ENCODE data around the gene DNAH14.
"Not testable (repeated sequence)": the region's sequence is repeated elsewhere in the genome, so short reads cannot be mapped to it uniquely, and the experiment has no call there.

The DNAH14 gene

DNA sequence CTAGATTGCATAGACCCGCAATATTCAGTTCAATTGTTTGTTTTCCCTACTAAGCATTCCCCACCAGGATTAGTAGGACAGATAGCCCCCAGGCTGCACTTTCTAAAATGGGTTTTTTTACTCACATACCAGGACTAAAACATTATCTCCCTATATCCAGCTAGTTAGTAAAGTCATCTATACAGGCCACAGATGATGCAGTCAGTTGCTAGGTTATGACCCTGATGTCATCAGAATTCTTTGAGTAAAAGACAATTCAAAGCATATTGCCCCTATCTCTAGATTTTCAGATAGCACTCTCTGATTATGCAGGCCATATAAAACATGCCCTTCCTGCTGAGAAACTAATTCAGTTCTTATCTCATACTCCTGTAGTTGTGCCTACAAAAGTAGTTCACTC lies 294.8 kb downstream of the DNAH14 start:
- H3K36me3 ChIP-seq (replicated peaks; ENCODE audit: insufficient read depth, low read length) = no peaks in the 10 kb centered on the region
- H3K4me2 ChIP-seq (ENCODE audit: low read depth, low read length) = no peak overlapping the region
- no peaks in the 10 kb centered on the region for H3K27me3 ChIP-seq (replicated peaks; ENCODE audit: insufficient read depth, low read length)
- no peak overlapping the region for H3K27ac ChIP-seq (ENCODE audit: low read length)
- no peak overlapping the region for H2AFZ ChIP-seq (ENCODE audit: low read length)
- H3K4me1 ChIP-seq (ENCODE audit: low read length) = no peaks in the 10 kb centered on the region
- H3K4me3 ChIP-seq (ENCODE audit: low read length) = no peak overlapping the region
- H4K20me1 ChIP-seq (ENCODE audit: insufficient read depth, low read length) = no peaks in the 10 kb centered on the region
- H3K9me3 ChIP-seq (replicated peaks; ENCODE audit: insufficient read depth, low read length) = no peaks in the 10 kb centered on the region
- H3K9ac ChIP-seq (ENCODE audit: low read length) = no peak overlapping the region
- no peak for DNase-seq
- H3F3A ChIP-seq (ENCODE audit: insufficient read depth, low read length) = no peaks in the 10 kb centered on the region
- TF ChIP-seq, protein P1, sequence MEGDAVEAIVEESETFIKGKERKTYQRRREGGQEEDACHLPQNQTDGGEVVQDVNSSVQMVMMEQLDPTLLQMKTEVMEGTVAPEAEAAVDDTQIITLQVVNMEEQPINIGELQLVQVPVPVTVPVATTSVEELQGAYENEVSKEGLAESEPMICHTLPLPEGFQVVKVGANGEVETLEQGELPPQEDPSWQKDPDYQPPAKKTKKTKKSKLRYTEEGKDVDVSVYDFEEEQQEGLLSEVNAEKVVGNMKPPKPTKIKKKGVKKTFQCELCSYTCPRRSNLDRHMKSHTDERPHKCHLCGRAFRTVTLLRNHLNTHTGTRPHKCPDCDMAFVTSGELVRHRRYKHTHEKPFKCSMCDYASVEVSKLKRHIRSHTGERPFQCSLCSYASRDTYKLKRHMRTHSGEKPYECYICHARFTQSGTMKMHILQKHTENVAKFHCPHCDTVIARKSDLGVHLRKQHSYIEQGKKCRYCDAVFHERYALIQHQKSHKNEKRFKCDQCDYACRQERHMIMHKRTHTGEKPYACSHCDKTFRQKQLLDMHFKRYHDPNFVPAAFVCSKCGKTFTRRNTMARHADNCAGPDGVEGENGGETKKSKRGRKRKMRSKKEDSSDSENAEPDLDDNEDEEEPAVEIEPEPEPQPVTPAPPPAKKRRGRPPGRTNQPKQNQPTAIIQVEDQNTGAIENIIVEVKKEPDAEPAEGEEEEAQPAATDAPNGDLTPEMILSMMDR (IDR thresholded peaks at IDR 0.05; ENCODE audit: low read length) = no peak
- no peak for TF ChIP-seq EZH2 (optimal IDR thresholded peaks at IDR 0.05; ENCODE audit: low read depth, low read length)
- no peak for TF ChIP-seq EZH2phosphoT487 (IDR thresholded peaks at IDR 0.05; ENCODE audit: low read length)
- H3K9me2 ChIP-seq (replicated peaks; ENCODE audit: insufficient read depth, low read length) = no peaks in the 10 kb centered on the region
- no peaks in the 10 kb centered on the region for H3K79me2 ChIP-seq (ENCODE audit: low read length)

DNA sequence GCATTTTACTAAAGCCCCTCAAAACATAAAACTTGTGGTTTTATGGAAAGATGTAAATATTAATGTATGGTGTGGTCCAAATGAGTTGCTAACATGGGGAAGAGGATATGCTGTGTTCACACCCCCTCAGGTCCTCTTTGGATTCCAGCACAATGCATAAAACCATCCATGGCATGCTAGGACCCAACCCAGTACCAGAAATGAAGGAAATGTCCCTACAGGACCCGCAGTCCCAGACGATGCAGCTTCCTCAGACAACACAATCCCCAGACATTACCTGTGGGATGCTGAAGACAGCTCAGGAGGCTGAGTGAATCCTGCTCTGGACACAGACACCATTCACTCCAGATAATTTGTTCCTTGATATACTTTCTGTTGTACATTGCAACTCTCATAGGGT lies 296.2 kb downstream of the DNAH14 start:
- Histone ChIP-seq H3K27ac (ENCODE audit: low read length) (no peak overlapping the region), H4K20me1 (ENCODE audit: insufficient read depth, low read length) (no peaks in the 10 kb centered on the region), H3K4me3 (ENCODE audit: low read length) (no peak overlapping the region), H3K9me3 (replicated peaks; ENCODE audit: insufficient read depth, low read length) (no peaks in the 10 kb centered on the region), H3K36me3 (replicated peaks; ENCODE audit: insufficient read depth, low read length) (no peaks in the 10 kb centered on the region), H3K9ac (ENCODE audit: low read length) (no peak overlapping the region), H2AFZ (ENCODE audit: low read length) (no peak overlapping the region), H3K4me2 (ENCODE audit: low read depth, low read length) (no peak overlapping the region), H3K9me2 (replicated peaks; ENCODE audit: insufficient read depth, low read length) (no peaks in the 10 kb centered on the region), H3K79me2 (ENCODE audit: low read length) (no peaks in the 10 kb centered on the region), H3F3A (ENCODE audit: insufficient read depth, low read length) (no peaks in the 10 kb centered on the region), H3K4me1 (ENCODE audit: low read length) (no peaks in the 10 kb centered on the region), H3K27me3 (replicated peaks; ENCODE audit: insufficient read depth, low read length) (no peaks in the 10 kb centered on the region)
- no peak for DNase-seq
- TF ChIP-seq EZH2phosphoT487 (IDR thresholded peaks at IDR 0.05; ENCODE audit: low read length) = no peak
- TF ChIP-seq, protein P1 (IDR thresholded peaks at IDR 0.05; ENCODE audit: low read length) = no peak
- TF ChIP-seq EZH2 (optimal IDR thresholded peaks at IDR 0.05; ENCODE audit: low read depth, low read length) = no peak

DNA sequence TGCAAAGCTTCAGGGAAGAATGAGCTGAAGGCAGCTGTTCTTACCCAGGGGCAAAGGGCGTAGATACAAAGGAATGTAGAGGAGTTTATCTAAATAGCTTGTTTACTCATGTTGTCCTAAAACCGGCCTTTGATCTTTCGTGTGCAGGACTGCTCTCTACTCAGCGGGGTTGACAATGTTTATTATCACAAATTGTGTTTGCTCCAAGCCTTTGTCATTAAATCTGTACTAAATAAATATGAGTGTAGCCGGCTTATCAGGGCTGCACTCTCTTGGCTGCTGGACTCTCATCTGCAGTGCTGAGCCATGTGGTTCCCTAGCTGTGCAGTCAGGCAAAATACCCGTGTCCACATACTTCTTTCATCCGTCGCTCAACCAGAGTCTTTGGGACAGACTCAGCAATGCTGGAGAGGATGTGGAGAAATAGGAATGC lies 299.4 kb downstream of the DNAH14 start:
- H3K9me3 ChIP-seq (replicated peaks; ENCODE audit: insufficient read depth, low read length) = no peaks in the 10 kb centered on the region
- no peak overlapping the region for H2AFZ ChIP-seq (ENCODE audit: low read length)
- no peak overlapping the region for H3K4me2 ChIP-seq (ENCODE audit: low read depth, low read length)
- no peak overlapping the region for H3K4me3 ChIP-seq (ENCODE audit: low read length)
- H3K27me3 ChIP-seq (replicated peaks; ENCODE audit: insufficient read depth, low read length) = no peaks in the 10 kb centered on the region
- no peak for TF ChIP-seq EZH2 (optimal IDR thresholded peaks at IDR 0.05; ENCODE audit: low read depth, low read length)
- H3K79me2 ChIP-seq (ENCODE audit: low read length) = no peaks in the 10 kb centered on the region
- no peaks in the 10 kb centered on the region for H3K36me3 ChIP-seq (replicated peaks; ENCODE audit: insufficient read depth, low read length)
- H3K27ac ChIP-seq (ENCODE audit: low read length) = no peak overlapping the region
- H3K9ac ChIP-seq (ENCODE audit: low read length) = no peak overlapping the region
- no peaks in the 10 kb centered on the region for H4K20me1 ChIP-seq (ENCODE audit: insufficient read depth, low read length)
- H3K9me2 ChIP-seq (replicated peaks; ENCODE audit: insufficient read depth, low read length) = no peaks in the 10 kb centered on the region
- DNase-seq = no peak
- H3K4me1 ChIP-seq (ENCODE audit: low read length) = no peaks in the 10 kb centered on the region
- H3F3A ChIP-seq (ENCODE audit: insufficient read depth, low read length) = no peaks in the 10 kb centered on the region

DNA sequence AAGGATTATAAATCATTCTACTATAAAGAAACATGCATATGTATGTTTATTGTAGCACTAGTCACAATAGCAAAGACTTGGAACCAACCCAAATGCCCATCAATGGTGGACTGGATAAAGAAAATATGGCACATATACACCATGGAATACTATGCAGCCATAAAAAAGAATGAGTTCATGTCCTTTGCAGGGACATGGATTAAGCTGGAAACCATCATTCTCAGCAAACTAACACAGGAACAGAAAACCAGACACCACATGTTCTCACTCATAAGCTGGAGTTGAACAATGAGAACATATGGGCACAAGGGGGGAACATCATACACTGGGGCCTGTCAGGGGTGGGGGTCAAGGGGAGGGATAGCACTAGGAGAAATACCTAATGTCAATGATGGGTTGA lies 300.0 kb downstream of the DNAH14 start:
- not testable (repeated sequence) for H3K9ac ChIP-seq (ENCODE audit: low read length); H2AFZ ChIP-seq (ENCODE audit: low read length); H3K27ac ChIP-seq (ENCODE audit: low read length); H3K27me3 ChIP-seq (replicated peaks; ENCODE audit: insufficient read depth, low read length); H3K4me2 ChIP-seq (ENCODE audit: low read depth, low read length); H3K4me3 ChIP-seq (ENCODE audit: low read length); H3K4me1 ChIP-seq (ENCODE audit: low read length); H3K9me2 ChIP-seq (replicated peaks; ENCODE audit: insufficient read depth, low read length); H3F3A ChIP-seq (ENCODE audit: insufficient read depth, low read length); H4K20me1 ChIP-seq (ENCODE audit: insufficient read depth, low read length); DNase-seq; H3K36me3 ChIP-seq (replicated peaks; ENCODE audit: insufficient read depth, low read length); H3K79me2 ChIP-seq (ENCODE audit: low read length); H3K9me3 ChIP-seq (replicated peaks; ENCODE audit: insufficient read depth, low read length)

All from MM.1S (cell line).